Left renal cortex interstitium (tissue), 4 donors: ENCODE measurements around the gene ADAMTSL5. TPM values are rescaled to one million over a fixed set of nuclear protein-coding genes. Genes with fewer than 3 reads are reported as not detected.
"Not testable (repeated sequence)": the region's sequence is repeated elsewhere in the genome, so short reads cannot be mapped to it uniquely, and the experiment has no call there.

Experiments used
- DNase-seq, 4 donors: peaks; one replicate each; pipeline ENCODE4 v3.0.0-alpha.2; 2013; ENCODE audit warnings: low read depth in 4 of 4, low spot score in 2 of 4, missing footprints in 1 of 4
- polyA plus RNA-seq, 4 donors: library from polyadenylated mRNA; unstranded; fragments of 120-200 nt; gene quantifications; one replicate each; pipeline ENCODE4 v1.2.1, GENCODE V29; 2013; ENCODE audit not compliant: insufficient read length in 4 of 4

The ADAMTSL5 gene
- polyA plus RNA-seq, 4 donors: 0.23 to 1.2 (median 0.92) TPM

DNA sequence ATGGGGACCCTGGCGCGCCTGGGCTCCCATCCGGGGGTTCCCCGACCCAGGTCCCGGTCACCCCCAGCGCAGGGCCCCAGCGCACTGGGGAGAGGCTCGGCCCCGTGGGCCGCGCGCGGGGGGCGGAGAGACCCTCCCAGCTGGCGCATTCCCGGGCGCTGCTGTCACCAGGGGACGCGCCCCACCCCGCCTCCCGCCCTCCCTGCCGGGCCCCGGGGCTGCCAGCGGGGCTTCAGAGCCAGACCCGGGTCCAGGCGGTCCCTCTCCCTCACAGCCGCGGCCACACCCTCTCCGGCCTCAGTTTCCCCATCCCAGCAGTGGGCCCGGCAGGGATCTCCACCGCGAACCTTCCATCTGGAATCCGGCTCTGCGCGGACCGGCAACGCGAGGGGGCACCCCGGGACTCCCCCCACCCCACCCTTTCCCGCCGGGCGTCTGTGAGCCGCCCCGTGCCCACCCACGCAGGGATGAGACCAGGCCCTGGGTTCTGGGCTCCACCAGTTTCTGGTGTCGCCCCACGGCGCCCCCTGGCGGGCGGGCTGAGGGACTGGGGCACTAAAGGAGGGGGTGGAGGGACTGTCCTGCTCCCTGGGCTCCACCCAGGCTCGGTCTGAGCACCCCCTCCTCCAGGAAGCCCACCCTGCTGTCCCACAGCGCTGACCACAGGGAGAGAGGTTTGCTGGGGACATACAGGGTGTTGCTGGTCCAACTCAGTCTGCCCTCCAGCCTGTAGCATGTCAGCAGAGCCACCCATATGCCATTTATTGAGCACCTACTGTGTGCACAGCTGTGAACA is 878 bp upstream of the ADAMTSL5 start:
- no peak for DNase-seq

DNA sequence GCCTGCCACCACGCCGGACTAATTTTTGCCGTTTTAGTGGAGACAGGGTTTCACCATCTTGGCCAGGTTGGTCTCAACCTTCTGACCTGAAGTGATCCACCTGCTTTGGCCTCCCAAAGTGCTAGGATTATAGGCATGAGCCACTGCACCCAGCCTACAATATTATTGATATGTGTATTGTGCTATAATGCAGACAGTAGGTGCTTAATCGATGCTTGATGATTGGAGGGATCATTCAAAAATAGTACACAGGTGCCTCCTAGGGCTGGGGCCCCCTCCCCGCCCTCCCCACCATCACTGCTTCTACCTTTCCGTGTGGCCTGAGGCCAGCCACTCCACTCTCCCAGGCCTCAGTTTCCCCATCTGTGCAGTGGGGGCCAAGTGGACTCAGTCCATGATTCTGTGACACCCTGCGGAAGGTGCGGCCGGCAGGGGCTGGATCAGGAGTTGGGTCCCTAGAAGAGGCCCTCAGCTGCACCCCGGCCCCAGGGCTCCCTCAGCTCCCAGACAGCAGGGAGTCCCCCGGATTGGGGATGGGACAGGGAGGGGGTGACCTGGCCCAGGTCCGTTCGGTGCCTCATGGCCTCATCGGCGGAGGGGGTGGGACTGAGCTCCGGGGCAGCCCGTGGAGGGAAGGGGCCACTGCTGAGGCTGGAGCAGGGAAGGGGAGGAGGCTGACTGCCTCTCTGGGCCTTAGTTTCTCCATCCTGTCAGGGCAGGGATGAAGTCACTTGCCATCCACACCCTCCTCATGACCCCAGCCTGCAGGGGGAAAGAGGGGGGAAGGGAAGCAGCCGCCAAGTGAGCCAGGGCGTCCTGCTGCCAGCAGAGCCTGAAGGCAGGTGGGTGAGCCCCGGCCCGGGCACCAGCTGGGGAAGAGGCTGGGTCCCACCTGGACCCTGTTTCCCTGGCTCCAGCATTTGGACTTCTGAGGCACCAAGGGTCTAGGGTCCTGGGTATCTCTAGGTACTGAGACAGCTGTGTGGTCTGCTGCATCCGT is 1.2 kb downstream of the ADAMTSL5 start:
- DNase-seq: no peak

DNA sequence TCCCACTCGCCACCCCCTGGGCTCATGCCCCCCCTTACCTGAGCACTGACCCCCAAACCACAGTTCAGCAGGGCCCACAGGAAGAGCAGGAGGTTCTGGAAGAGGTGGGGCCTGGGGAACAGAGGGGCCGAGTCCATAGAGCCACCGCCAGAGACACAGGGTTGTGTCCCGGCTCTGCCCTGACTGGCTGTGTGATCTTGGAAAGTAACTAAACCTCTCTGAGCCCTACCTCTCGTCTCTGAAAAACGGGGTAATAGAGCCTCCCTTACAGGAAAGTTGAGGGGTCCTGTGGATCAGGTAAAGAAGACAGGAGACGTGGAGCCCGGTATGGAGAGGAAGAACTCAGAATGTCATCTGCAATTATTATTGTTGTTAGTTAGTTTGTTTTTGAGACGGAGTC is 2.0 kb downstream of the ADAMTSL5 start:
- DNase-seq: no peak

DNA sequence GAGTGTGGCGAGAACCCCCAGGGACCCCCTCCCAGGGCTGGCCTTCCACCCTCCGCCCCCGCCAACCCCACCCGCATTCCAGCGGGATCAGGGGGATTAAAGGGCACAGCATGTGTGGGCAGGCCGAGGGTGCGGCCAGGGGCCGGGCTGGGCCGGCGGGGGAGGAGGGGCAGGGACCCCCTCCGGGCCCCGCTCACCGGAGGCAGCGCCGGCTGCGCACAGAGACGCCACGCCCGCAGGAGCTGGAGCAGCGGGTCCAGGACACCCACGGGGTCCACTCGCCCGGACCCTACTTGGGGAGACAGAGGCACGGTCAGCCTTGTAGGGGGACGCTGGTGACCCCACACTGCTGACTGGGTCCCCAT is 2.4 kb downstream of the ADAMTSL5 start:
- no peak for DNase-seq

DNA sequence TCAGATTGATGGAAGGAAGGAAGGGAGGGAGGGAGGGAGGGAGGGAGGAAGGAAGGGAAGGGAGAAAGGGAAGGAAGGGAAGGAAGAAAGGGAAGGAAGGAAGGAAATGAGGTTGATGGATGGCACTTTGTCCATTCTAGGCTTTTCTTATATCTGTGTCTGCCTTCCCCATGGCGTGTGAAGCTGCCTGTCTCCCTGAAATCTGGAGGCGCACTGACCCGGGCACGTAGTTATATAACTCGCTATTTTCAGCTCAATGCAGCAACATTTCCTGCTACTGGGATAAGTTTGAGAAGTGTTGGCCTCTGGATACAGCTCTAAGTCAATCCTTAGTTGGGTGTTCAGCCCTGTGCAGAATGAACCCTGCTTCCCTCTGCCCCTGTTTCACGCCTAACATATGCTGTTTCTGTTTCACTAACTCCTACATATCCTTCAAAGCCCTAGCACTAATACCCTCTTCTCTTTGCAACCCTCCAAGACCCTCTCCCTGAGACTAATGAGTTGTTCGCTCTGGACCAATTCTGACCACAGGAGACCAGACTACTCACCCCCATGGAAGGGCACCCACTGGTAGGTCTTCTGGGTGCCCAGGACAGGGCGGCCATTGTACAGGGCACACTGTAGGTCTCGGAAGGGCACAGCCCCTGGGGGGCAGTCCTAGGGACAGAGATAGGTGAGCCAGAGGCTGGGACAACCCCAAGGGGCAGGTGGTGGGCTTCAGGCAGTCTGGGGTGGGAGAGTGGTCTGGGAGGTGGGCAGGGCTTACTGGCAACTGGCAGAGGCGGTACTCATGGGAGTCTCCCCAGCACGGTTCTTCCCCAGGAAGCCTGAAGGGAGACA is 3.0 kb downstream of the ADAMTSL5 start:
- no peak for DNase-seq

DNA sequence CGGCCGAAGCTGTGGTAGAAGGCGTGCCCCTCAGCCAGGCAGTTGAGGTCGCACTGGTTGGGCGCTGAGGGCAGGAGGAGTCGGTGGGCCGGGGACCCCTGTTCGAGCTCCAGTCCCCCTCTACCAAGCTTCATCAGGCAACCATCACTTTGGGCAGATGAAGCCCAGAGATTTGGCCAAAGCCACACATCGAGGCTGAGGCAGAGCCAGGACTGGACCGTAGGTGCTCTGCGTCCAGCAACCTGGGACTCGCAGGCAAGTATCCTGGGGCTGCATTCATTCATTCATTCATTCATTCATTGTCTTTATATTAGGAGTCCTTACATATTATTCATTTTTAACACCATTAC is 4.3 kb downstream of the ADAMTSL5 start:
- DNase-seq: no peak

DNA sequence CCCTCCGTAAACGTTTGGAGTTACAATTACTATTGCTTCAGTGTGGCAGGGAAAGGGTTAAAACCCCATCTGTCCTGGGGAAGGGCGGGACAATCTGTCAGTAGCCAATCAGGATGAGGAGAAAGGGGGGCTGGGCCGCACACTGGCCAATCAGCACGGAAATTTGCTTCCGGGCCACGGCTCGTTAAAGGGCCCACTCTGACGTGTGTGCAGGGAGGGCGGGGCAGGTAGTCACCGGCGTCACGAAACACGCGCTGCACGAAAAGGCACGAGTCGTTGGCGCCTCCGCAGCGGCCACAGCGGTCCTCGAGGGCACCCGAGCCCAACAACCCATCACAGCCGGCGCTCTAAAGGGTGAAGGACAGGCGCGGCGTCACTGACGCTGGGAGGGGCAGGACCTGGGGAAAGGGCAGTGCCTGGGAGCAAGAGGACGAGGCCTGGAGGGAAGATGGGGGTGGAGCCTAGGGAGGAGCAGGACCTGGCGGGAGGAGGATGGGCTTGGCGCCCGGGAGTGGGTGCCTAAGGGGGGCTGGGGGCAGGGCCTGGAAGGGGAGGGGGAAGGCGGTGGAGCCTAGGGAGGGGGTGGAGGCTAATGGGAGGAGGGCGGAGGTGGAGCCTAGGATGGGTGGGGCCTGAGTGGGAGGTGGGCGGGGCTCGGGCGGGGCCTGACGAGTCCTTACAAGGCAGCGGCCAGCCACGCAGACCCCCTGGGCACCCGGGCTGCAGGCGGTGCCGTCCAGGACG is 4.9 kb downstream of the ADAMTSL5 start:
- peak; percentile 85 to 90 (median 89) for DNase-seq

DNA sequence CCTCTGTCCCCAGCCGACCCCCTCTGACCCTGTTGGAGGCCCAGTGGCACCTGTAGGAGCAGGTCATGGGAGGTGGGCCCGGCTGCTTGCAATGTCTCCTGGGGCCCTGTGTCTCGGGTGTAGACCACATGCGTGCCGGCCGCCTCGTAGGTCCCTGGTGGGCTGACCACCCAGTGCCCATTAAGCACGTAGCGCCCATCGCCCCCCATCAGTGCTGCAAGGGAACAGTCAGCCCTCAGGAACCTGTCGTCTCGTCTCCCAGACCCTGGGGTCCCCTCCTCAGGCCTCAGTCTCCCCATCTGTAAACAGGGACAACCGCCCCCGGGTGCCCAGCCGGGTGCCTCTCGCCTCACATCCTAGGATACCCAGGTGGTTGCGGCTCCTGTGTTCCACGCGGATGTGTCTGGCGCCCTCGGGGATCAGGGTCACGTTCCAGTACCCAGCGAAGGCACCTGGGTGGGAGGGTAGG is 5.6 kb downstream of the ADAMTSL5 start:
- no peak for DNase-seq

DNA sequence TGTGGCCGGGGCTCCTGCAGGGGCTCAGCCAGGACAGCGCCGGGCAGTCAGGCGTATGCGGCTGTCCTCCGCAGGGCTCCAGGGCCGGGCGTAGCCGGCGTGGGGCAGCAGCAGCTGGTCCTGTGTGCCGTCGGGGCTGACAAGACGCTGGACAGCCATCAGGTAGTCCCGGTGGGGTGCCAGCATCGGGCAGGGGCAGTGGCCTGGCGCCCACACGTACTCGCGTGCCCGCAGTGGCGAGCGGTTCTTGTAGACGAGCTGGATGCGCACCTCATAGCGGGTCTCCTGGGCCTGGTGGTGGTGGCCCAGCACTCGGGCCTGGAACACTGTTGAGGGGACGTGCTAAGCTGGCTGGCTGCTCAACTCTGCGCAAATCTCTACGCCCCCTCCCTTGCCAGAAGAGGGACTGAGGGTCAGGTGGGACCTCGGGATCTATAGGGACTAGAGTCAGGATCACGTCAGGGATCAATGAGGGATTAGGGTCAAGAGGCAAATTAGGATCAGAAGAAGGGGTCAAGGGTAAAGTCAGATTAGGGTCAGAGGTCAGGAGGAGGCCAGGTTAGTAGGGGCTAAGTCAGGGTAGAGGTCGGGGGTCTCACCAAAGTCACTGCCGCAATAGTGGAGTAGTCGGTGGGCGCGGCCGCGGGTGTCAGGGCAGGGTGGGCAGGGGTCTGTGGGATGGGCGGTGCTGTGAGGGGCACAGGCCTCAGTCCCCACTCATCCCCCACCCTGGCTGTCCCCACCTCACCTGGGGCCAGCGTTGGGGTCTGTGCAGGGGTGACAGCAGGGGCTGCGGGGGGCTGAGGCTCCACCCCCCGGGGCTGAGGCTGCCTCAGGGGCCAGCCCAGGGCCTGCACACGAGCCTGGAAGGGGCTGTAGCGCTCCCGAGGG is 6.6 kb downstream of the ADAMTSL5 start:
- no peak for DNase-seq

DNA sequence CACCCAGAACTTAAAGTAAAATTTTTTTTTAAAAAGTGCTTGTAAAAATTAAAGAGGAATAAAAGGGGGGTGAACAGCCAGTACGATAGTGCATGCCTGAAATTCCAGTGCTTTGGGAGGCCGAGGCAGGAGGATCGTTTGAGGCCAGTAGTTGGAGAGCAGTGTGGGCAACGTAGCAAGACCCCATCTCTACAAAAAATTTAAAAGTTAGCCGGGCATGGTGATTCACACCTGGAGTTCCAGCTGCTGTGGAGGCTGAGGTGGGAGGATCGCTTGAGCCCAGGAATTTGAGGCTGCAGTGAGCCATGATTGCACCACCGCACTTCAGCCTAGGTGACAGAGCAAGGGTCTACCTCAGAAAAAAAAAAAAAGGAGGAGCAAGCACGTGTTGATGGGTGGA is 7.8 kb downstream of the ADAMTSL5 start:
- no peak for DNase-seq

DNA sequence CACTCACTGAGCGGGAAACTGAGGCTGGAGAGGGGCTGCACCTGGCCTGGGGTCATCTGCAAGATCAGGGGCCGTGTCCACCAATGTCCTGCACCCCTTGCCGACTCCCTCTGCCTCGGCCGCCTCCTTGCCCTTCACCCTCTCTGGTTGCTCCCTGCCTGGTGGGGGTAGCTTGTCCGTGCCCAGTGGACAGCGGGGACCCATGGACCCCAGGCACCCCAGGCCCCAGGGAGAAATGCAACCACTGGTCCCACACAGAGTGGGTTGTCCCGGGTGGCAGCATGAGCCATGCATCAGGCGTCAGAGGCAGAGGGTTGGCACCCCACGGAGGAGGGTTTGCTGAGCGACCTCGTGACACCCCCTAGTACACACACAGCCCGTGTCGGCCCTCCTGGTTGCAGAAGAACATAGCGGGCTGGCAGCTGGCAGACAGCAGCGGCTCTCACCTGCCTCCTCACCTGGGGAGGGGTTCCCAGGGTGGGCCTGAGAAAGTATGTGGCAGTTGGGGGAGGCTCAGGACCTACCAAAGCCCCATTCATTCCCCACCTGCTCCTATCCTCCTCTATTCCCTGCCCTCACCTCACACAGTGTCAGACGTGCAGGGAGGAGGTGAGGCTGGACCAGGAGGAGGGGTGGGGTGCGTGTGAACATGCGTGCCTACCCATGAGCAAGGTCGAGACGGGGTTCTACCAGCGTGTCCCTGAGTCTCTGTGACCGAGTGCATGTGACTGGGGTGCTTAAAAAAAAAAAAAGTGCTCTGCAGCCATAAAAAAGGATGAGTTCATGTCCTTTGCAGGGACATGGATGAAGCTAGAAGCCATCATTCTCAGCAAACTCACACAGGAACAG is 8.7 kb downstream of the ADAMTSL5 start:
- DNase-seq: no peak

DNA sequence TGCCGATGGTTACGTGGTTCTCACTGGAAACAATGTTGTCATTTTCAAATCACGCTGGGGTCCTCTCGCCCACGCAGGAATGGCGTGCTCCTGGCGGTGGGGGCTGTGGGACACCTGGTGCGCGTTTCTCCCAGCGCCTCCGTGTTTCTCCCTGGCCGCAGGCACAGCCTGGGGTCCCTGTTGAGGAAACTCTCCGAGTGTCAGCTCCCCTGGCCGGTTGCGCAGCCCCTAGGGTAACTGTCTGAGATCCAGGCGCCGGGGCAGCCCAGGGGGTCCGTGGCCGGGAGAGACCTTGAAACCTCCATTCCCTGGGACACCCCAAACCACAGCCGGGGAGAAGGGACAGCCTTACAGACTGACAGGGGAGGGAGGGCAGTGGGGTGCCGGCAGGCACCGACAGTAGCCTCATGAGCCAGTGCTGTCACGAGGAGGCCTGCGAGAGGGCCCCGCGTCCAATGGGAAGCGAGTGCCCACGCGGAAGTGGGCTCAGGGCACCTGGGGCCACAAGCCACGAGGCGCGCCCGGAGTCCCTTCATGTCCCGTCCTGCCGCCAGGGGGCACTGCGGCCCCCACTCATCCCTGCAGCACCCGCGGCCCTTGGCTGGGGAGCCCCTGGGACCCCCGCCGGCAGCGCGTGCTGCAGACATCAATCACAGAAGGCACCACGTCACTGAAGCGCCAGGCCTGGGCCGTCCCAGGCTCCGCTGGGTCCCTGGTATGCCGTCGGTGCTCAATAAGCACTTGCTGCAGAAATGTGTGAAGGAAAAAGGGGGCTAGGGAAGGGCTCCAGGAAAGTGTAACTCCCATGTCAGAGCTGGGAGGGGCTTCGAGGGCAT is 9.5 kb downstream of the ADAMTSL5 start:
- no peak for DNase-seq

DNA sequence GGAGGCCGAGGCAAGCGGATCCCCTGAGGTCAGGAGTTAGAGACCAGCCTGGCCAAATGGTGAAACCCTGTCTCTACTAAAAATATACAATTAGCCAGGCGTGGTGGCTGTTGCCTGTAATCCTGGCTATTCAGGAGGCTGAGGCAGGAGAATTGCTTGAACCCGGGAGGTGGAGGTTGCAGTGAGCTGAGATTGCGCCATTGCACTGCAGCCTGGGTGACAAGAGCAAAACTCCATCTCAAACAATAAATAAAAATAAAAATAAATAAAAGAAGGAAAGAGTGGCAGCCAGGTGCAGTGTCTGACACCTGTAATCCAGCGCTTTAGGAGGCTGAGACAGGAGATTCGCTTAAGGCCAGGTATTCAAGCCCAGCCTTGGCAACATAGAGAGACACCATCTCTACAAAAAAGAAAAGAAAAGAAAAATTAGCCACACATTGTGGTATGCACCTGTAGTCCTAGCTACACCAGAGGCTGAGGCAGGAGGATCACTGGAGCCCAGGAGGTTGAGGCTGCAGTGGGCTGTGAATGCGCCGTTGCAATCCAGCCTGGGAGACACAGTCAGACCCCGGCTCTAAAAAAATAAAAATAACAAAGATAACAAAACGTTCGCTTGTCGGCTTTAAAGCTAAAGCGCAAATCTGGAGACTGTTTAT is 10.3 kb downstream of the ADAMTSL5 start:
- no peak for DNase-seq

DNA sequence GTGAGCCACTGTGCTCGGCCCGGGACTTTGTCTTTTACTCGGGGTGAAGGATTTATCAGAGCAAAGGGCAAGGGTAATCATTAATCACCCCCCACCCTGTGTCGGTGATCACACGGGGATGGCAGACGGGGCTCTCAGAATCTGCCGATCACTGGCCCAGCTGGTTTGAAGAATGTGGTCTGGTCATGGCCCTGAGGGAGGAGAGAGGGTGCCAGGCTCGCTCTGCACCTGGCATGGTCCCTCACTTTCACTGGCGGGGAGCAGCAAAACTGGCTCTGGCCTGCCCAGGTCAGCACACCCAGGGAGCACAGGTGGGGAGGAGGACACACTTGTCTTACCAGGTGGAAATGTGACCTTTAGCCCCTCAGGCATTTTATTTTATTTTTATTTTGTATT is 11.6 kb downstream of the ADAMTSL5 start:
- no peak for DNase-seq

DNA sequence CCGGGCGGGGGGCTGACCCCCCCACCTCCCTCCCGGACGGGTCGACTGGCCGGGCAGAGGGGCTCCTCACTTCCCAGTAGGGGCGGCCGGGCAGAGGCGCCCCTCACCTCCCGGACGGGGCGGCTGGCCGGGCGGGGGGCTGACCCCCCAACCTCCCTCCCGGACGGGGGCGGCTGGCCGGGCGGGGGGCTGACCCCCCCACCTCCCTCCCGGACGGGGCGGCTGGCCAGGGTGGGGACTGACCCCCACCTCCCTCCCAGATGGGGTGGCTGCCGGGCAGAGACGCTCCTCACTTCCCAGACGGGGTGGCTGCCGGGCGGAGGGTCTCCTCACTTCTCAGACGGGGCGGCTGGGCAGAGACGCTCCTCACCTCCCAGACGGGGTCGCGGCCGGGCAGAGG is 13.6 kb downstream of the ADAMTSL5 start:
- not testable (repeated sequence) for DNase-seq

DNA sequence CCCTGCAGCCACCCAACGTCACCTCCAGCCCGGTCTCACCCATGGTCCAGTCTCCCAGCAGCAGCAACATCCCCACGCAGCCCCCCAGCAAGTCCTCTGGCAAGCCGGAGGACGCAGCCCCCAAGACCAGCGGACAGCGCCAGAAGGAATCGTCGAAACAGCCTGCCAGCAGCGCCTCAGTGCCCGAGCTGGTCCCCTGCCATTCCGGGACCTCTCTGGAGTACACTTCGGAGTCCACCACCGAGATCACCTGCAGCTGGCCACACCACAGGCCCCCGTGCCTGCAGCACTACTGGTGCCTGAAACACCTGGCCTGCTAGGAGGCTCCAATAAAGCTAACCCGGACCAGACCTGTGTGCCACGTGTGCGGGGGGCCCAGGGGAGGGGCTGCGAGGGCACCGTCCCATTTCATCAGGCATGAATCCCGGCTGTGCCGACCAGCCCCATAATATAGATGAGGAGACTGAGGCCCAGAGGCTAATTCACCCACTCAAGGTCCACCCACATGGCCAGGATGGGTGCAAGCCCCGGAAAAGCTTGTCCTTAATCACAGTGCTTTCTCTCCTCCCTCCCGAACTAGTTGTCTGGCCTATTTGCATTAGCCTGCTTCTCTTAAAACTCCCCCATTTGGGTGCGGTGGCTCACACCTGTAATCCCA is 15.1 kb downstream of the ADAMTSL5 start:
- no peak for DNase-seq
